HG02852 (cell line): Measurements from ENCODE around the gene MTO1.
"Not testable (repeated sequence)": the region's sequence is repeated elsewhere in the genome, so short reads cannot be mapped to it uniquely, and the experiment has no call there.

ENCODE experiments used
- ATAC-seq: cut with Tn5 transposase; IDR thresholded peaks from one replicate; pipeline ENCODE4 v1.9.1; 2021; ENCODE audit warnings: mild to moderate bottlenecking, moderate library complexity; ENCODE audit not compliant: unreplicated experiment

MTO1 gene

GRCh38 chr6:73461537-73462350 is at the start of gene MTO1:
Gene MTO1, plus strand, starts transcription at chr6:73461737. Its CDS starts 118 bp downstream, at chr6:73461855.
- ATAC-seq, result peak; percentile 92

GRCh38 chr6:73413102-73413501 is 48.4 kb upstream of the MTO1 start:
- ATAC-seq, result no peak

DNA sequence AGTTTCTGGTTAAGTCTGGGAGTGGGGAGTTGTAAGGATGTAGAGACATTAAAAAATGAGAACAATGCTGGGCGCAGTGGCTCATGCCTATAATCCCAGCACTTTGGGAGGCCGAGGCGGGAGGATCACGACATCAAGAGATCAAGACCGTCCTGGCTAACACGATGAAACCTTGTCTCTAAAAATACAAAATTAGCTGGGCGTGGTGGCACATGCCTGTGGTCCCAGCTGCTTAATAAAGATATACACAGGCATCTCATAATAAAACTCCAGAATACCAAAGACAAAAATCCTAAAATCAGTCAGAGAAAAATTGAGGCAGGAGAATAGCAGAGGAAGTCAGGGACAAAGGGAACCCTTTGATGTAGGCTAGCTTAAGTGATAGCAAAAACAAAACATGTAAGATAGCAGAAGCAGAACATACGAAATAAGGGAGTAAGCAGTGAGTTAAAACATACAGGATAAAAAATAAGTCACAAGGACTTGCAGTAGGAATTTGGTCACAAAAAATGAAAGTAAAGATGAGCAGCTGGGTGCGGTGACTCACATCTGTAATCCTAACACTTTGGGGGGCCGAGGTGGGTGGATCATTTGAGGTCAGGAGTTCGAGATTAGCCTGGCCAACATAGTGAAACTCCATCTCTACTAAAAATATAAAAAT is 43.3 kb upstream of the MTO1 start:
- no peak for ATAC-seq

DNA sequence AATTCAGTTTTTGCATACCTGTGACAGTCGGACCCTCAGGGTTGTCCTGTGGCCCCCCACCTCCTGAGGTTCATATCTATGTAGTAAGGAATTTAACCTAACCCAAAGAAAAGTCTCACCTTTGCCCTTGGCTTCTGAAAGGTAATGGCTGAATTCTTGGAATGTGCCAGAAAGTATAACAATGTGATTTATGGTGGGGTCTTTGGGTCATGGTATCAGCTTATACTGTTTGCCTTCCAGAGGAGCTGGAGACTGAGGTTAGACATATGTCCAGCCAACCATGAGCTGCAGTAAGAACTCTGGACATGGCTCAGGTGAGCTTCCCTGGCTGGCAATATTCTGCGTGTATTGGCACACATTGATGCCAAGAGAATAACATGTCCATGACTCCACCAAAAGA is 40.0 kb upstream of the MTO1 start:
- ATAC-seq, result no peak

DNA sequence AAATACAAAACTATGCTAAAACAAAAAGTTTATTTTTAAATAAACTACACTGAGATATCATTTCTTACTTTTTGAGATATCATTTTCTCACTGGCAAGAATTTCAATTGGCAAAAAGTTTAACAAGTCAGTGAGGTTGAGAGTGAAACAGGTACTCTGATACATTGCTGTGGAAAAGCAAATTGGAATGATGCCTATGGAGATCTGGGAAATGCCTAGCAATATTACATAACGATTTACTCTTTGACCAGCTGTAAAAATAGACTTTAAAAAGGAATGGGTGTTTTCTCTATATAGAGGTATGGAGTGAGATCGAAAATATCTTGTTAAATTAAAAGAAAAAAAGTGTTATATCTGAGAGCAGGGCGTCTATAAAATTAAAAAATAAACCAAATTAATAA is 26.3 kb upstream of the MTO1 start:
- no peak for ATAC-seq

GRCh38 chr6:73443555-73443954 is 18.0 kb upstream of the MTO1 start:
- no peak for ATAC-seq

- peak; percentile 50 for ATAC-seq
Measured at GRCh38 chr6:73451223-73452106, 10.1 kb upstream of the MTO1 start.

- ATAC-seq, result peak; percentile 71
Measured at GRCh38 chr6:73452107-73452461, 9.5 kb upstream of the MTO1 start, which contains the start of gene CGAS. Gene CGAS, minus strand, starts transcription at chr6:73452297. Its CDS starts 116 bp downstream, at chr6:73452181.

- ATAC-seq, result no peak
Measured at GRCh38 chr6:73455865-73456629, 5.5 kb upstream of the MTO1 start.

DNA sequence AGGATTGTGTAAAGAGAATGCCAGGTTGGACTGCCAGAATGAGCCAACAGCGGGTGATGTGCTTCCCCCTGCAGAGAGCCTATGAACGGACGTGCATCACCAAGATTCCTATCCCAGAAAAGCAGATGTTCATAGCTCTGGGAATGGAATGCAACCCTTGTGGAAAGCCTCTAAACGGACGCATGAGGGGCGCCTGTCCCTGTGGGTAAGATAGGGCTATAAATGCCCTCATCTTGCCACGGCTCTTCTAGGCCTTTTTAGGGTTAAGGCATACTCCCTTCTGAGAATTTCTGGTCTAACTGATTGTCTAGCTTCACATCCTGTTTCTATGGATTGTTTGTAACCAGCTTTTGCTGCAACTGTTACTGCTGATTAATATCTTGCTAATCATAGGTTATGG is 2.1 kb upstream of the MTO1 start:
- not testable (repeated sequence) for ATAC-seq

DNA sequence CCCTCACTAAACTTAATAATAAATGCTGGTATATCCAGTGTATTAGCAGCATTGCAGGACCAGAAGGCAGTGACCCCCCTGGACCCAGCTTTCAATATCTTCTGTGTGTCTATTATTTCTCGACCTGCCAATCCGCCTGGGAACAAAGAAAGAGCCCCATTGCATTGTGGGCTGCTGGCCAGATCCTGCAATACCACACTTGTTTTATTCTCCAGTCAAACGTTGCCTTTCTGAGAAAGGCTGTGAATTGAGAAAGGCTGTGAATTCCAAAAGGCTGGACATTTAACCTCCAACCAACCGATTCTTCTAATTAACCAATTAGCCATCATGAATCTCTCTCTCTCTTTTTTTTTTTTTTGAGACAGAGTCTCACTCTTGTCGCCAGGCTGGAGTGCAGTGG is 1.5 kb upstream of the MTO1 start:
- ATAC-seq, result no peak

DNA sequence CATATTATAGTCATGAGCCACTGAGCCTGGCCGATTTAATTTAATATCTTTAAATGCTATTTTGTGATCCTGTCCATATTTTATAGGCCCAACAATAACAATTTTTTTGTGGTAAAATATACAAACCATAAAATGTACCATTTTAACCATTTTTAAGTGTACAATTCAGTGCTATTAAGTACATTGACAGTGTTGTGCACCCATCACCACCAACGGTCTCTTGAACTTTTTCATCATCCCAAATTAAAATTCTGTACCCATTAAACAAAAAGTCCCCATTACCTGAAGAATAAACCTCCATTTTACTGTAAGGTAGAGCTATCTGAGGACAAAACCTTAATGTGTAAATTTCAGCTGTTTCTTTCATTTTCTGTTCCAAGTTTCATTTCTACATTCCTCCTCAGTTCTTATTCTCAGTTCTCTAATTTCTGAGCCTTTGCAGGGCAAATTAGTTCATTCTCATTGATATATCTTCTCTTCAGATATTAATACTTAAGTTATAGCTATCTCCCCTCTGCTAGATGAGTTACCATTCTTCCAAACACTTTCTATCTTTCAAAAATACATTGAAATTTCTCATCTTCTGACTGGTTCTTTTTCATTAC is 10.3 kb downstream of the MTO1 start:
- peak; percentile 97 for ATAC-seq

- no peak for ATAC-seq
Measured at GRCh38 chr6:73476723-73477122, 15.2 kb downstream of the MTO1 start.

DNA sequence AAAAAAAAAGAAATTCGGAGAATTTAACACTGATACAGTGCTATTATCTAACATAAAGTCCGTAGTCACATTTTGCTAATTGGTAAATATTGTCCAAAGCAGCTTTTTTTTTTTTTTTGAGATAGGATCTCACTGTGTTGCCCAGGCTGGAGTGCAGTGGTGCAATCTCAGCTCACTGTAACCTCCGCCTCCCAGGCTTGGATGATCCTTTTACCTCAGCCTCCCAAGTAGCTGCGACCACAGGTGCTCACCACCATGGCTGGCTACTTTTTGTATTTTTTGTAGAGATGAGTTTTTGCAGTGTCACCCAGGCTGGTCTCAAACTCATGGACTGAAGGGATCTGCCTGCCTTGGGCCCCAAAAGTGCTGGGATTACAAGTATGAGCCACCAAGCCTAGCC is 15.9 kb downstream of the MTO1 start:
- no peak for ATAC-seq

- ATAC-seq, result no peak
Measured at GRCh38 chr6:73481969-73482368, 20.4 kb downstream of the MTO1 start.

- no peak for ATAC-seq
Measured at GRCh38 chr6:73484438-73484837, 22.9 kb downstream of the MTO1 start.

DNA sequence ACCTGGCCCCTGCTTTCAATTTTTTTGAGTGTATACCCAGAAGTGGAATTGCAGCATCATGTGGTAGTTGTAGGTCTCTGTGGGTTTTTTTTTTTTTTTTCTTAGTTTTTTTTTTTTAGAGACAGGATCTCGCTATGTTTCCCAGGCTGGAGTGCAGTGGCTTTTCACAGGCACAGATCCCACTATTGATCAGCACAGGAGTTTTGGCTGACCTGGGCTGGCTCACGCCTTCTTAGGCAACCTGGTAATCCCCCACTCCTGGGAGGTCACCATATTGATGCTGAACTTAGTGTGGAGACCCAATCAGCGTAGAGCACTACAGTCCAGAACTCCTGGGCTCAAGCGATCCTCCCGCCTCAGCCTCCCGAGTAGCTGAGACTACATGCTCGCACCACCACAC is 25.9 kb downstream of the MTO1 start:
- no peak for ATAC-seq

DNA sequence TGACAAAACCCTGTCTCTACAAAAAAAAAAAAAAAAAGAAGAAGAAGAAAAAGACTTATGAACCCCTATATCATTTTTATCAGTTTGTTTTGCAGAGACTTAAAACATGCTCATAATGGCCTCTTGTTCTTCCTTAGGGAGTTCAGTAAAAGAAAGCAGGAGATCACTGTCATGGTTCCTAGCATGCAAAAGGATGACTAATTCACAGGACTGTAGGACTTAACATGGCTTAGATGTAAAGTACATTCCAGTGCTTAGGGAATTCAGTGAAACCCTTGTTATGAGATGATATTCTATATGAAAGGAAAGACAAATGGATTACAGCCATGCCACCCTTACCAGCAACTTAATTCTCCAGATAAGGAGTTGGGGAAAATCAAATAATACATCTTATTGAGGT is 29.8 kb downstream of the MTO1 start:
- no peak for ATAC-seq

GRCh38 chr6:73497915-73498314 is 36.4 kb downstream of the MTO1 start:
- ATAC-seq, result no peak

DNA sequence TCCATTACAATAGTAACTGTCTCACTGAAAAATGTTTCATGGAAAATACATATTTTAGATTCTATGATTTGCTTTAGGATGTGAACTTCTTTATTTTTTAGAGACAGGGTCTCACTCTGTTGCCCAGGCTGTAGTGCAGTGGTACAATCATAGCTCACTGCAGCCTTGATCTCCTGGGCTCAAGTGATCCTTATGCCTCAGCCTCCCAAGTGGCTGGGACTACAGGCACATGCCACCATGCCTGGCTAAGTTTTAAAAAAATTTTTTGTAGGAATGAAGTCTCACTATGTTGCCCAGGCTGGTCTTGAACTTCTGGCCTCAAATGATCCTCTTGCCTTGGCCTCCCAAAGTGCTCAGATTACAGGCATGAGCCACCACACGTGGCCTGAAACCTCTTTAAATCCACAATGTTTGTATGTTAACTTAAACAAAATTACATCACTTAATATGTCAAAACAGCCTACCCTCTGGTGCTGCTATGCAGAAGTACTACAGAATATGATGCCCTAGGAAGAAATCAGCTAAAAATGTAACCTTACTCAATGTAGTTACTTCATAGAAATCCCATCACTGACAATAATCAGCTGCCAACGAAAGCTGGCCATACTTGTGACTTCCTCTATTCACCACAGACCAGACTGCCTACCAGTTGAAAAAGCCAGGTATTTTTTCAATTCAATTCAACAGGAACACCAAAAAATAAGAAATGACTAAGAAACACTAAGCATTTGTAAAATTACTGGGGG is 41.7 kb downstream of the MTO1 start:
- no peak for ATAC-seq
